Measurements from ENCODE around the gene INPP5D. TPM values are rescaled to one million over a fixed set of nuclear protein-coding genes. Genes with fewer than 3 reads are reported as not detected.
"Not testable (repeated sequence)": the region's sequence is repeated elsewhere in the genome, so short reads cannot be mapped to it uniquely, and the experiment has no call there.

INPP5D gene
- total RNA-seq, result 5.8 TPM
- long read RNA-seq, partial matches to known transcripts, result 4 of 4 reads
- long read RNA-seq, other reads (novel, unspliced or antisense), result 0 of 4 reads

DNA sequence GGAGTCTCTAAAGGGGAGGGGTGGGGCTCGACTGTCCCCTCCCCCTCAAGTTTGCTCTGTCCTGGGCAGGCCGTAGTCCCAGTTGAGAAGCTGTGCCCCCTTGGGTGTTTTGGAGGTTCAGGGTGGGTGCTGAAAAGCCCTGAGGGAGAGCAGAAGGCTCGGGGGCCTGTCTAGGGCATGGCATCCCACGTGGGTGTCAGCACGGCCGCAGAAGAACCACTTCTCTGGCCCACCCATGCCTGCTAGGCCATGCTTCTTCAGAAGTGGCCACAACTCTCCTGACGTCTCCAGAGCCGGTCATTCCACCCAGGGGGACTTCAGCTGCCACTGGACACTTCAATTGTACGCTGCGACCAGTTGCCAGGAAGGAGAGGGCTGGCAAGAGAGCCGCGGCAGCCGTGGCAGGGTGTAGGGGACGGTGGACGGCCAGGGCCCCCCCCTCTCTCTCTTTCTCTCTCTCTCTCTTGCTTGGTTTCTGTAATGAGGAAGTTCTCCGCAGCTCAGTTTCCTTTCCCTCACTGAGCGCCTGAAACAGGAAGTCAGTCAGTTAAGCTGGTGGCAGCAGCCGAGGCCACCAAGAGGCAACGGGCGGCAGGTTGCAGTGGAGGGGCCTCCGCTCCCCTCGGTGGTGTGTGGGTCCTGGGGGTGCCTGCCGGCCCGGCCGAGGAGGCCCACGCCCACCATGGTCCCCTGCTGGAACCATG, at the start of gene INPP5D:
TSS of gene INPP5D (plus strand) at position 546 of the 704 bp plus-strand sequence. CDS start at position 683, 137 bp downstream.
- peak; percentile 48 for ATAC-seq
- intact Hi-C loops (cut with micrococcal nuclease), result no loop called here

DNA sequence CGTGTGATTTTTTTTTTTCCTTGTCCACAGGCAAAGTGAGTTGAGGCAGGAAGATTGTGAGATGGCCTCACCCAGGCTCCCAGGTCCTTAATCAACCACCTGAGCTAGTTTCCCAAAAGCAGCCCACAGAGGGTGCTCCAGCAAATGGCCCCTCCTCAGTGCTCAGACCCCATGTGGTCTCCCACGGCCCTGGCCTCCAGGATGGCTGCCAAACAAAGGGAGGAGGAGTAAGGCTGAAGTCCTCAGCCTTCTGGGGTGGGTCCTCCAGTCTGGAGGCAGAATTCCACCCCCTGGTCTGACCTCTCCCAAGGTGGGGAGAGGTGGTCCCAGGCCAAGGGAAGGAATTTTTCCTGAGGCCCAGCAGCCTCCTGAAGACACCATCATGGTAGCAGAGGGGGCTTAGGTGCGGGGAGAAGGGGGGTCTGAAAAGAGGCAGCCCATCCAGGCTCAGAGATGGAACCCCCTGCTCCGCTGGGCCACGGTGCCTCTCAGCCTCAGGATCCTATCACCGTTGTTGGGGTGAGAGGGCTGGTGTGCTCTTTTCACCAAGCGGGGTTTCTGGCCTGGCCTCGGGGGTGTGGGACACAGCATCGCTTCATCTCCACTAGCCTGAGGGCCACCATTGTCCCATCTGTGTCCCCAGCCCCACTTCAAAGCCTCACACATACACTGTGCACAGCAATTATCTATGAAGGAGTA, 49.4 kb upstream of the INPP5D start:
- intact Hi-C loops (cut with micrococcal nuclease), result no loop called here
- ATAC-seq (no peak), DNase-seq (no peak)

More for the DNA sequence above, at the start of gene INPP5D:
- peak; percentile 58 for DNase-seq

DNA sequence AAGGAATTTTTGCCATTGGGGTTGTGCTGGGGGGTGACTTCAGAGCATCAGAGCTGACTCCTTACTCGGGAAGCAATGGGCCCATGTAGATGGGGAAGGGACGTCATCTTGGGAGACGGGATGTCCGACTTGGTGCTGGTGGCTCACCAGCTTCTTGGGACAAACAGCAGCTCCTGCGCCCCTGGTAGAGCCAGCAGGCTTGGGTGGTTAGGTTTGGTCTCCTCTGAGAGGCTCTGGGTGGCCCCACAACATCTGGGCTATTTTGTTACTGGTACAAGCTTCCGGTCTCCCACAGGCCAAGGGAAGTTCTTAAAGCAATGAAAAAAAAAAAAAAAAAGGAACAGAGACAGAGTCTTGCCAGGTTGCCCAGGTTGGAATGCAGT, 48.9 kb upstream of the INPP5D start:
- no peak for DNase-seq
- intact Hi-C loops (cut with micrococcal nuclease), result no loop called here
- ATAC-seq, result no peak

GRCh38 chr2:233011702-233012131, 48.4 kb upstream of the INPP5D start:
- intact Hi-C loops (cut with micrococcal nuclease), result no loop called here
- DNase-seq (no peak), ATAC-seq (no peak)

GRCh38 chr2:233012301-233012971, 47.7 kb upstream of the INPP5D start:
- ATAC-seq, result no peak
- DNase-seq, result no peak
- intact Hi-C loops (cut with micrococcal nuclease), result no loop called here

DNA sequence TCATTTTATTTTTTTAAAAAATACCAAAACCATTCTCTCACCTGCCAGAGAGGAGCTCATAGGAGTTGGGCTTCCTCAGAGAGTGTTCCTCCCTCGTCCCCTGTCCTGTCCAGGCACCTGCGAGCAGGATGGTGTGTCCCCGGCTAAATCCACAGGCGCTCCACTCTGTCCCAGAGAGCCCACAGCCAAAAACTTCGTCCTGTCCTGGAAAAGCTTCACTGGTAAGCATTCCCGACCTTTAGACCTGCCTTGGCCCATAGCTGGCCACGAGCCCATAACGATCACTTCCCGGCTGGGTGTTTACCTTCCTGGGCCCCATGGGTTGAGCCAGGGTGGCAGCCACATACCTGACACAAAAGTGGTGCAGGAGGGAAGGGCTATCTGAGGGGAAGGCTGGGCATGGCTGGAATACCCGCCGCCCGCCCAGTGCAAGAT, 47.1 kb upstream of the INPP5D start, which contains the start of gene NGEF:
TSS of gene NGEF (minus strand) at position 230 of the 435 bp plus-strand sequence. CDS start 38,366 bp downstream, outside the sequence.
- no peak for ATAC-seq
- no peak for DNase-seq
- intact Hi-C loops (cut with micrococcal nuclease), result no loop called here

- intact Hi-C loops (cut with micrococcal nuclease), result no loop called here
- DNase-seq (no peak), ATAC-seq (no peak)
Measured at GRCh38 chr2:233013650-233014049, 46.5 kb upstream of the INPP5D start.

DNA sequence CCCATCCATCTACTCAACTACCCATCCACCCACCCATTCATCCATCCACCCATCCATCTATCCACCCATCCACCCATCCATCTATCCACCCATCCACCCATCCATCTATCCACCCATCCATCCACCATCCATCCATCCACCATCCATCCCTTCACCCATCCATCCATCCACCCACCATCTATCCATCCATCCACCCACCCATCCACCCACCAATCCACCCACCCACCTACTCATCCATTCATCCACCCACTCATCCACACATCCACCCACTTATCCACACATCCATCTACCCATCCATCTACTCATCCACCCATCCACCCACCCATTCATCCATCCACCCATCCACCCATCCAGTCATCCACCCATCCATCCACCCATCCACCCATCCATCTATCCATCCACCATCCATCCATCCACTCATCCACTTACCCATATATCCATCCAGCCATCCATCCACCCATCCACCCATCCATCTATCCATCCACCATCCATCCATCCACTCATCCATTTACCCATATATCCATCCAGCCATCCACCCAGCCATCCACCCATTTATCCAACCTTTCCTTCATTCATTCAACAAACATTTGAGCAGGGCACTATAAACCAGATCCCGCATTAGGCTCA, 45.0 kb upstream of the INPP5D start:
- intact Hi-C loops (cut with micrococcal nuclease), result no loop called here
- DNase-seq, result no peak
- no peak for ATAC-seq

- intact Hi-C loops (cut with micrococcal nuclease), result no loop called here
- DNase-seq, result no peak
- ATAC-seq, result no peak
Measured at GRCh38 chr2:233017947-233018346, 42.2 kb upstream of the INPP5D start.

- DNase-seq; intact Hi-C loops (cut with micrococcal nuclease); ATAC-seq: not testable (repeated sequence)
Measured at GRCh38 chr2:233019610-233020009, 40.5 kb upstream of the INPP5D start.

DNA sequence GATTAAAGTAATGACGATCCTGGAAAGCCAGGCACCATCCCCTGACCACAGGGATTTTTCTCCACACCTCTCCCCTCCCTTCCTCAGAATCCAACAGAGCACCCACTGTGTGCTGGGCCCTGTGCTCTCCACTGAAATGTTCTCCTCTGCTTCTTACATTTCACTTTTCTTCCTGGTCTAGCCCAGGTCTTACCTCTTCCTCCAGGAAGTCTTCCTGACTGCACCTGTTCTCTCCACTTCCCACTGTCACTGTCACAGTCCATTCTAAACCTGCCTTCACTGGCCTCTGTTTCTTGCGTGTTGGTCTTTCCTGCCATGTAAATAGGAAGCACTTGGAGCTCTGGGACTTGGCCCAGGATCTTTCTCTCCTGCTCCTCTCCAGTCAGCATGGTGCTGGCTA, 39.7 kb upstream of the INPP5D start:
- ATAC-seq (no peak), DNase-seq (no peak)
- intact Hi-C loops (cut with micrococcal nuclease), result no loop called here

GRCh38 chr2:233021771-233022170, 38.4 kb upstream of the INPP5D start:
- ATAC-seq, result no peak
- intact Hi-C loops (cut with micrococcal nuclease), result no loop called here

DNA sequence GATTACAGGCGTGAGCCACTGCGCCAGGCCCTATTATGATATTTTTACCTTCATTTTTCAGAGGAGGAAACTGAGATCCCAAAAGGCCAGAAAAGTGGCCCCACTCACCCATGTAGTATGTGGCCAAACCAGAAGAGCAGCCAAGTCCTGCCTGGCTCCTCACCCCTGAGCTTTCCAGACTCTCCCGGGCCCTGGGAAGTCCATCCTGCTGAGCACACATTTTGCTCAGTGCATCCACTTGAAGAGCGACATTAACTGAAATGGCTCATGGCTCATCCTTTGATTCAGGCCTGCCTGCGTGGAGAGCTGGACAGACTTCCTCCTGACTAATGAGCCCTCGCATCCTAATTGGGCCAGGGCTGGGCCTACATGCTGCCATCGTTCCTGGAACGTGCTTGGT, 37.6 kb upstream of the INPP5D start:
- DNase-seq (no peak), ATAC-seq (no peak)
- intact Hi-C loops (cut with micrococcal nuclease), result no loop called here

More at GRCh38 chr2:233021771-233022170, 38.4 kb upstream of the INPP5D start:
- no peak for DNase-seq

DNA sequence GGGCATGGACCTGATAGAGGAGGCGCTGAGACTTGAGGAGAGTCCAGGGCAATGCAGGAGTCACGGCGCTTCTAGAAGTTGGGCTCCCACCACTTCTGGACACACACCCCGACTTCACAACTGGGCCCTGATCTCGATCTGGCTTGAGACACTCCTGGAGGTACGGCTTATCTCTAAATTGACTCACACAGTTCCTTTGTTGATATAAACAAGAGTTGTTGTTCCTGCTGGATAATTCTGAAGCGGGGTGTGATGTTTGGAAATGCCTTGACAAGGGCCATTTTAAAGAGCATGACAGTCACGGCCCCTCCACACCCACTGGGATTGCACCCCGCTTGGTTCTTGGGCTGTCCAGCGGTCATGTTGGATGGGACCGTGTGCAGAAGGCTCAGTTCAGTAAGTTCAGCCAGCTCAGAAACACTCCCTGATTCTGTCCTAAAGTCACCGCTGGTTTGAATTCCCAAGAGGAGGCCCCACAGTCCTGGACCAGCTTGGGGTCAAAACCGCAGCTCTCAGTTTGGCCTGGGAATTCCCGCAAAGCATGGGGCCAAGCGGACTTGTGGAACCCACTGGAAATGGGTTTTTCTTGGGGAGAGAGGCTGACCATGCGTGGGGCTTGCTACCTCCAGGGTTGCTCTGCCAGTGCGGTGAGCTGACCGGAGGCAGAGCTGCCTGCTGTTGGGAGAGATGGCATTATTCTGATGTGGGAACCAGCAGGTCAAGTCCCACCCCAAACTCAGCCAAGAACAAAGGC, 37.0 kb upstream of the INPP5D start:
- no peak for DNase-seq
- intact Hi-C loops (cut with micrococcal nuclease), result no loop called here
- ATAC-seq, result no peak

- DNase-seq (no peak), ATAC-seq (no peak)
- intact Hi-C loops (cut with micrococcal nuclease), result no loop called here
Measured at GRCh38 chr2:233023761-233024410, 36.3 kb upstream of the INPP5D start.

DNA sequence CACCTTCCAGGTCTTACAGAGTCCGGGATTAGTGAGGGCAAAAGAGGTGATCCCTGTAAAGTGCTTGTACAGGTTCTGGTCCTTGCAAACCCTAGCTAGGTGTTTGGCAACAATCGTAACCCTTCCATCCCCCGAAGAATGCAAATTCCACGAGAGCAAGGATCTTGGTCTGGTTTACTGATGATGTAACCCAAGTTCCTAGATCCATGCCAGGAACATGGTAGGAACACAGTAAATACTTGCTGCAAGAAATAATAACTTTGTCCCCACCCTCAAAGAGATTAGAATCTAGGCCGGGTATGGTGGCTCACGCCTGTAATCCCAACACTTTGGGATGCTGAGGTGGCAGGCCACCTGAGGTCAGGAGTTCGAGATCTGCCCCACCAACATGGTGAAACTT, 34.4 kb upstream of the INPP5D start:
- DNase-seq, result no peak
- intact Hi-C loops (cut with micrococcal nuclease), result no loop called here
- no peak for ATAC-seq

DNA sequence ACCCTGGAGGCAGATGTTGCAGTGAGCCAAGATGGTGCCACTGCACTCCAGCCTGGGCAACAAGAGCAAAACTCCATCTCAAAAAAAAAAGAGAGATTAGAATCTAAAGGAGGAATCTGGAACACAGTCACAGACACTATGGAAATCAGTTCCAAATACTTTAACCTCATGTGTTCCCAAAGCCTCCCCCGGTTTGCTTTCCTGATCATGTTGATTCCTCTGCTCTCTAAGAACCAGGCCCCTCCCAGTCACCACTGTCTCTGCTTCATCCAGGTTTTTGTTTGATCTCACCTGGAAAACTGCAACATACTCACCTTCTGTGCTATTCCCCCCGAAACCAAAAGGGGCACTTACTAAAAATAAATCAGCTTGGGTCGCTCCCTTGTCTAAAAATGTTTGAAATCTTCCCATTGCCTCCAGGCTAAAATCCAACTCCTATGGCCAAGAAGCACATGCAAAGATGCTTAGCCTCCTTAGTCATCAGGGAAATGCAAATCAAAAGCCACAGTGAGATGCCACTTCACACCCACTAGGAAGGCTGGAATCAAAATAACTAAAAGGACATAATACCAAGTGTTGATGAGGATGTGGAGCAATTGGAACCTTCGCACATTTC, 33.8 kb upstream of the INPP5D start:
- no peak for ATAC-seq
- intact Hi-C loops (cut with micrococcal nuclease), result no loop called here

DNA sequence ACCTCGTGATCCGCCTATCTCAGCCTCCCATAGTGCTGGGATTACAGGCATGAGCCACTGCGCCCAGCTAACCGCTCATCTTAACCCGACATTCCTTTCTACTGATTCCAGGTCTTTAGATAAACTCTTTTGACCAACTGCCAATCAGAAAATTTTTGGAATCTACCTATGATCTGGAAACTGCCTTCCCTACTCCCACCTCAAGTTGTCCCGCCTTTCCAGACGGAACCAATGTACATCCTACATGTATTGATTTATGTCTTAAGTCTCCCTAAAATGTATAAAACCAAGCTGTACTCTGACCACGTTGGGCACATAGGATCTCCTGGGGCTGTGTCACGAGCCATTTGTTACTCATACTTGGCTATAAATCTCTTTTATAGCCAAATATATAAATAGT, 30.8 kb upstream of the INPP5D start:
- DNase-seq, result no peak
- intact Hi-C loops (cut with micrococcal nuclease), result no loop called here
- ATAC-seq, result no peak

More for the DNA sequence above, 33.8 kb upstream of the INPP5D start:
- DNase-seq, result no peak

Data from left ventricle myocardium superior (tissue), 1 donor.